HG03565 (cell line): ENCODE data around the gene PNPT1.
"Not testable (repeated sequence)": the region's sequence is repeated elsewhere in the genome, so short reads cannot be mapped to it uniquely, and the experiment has no call there.

Experiments
- ATAC-seq: cut with Tn5 transposase; IDR thresholded peaks from one replicate; pipeline ENCODE4 v1.9.1; 2021; ENCODE audit warnings: mild to moderate bottlenecking, moderate library complexity; ENCODE audit not compliant: unreplicated experiment

PNPT1 gene

GRCh38 chr2:55693181-55694125 lies at the start of gene PNPT1:
PNPT1 (minus strand) TSS chr2:55693844; CDS start chr2:55693823, 21 bp downstream.
- peak; percentile 100 for ATAC-seq

- no peak for ATAC-seq
Measured at GRCh38 chr2:55742996-55743395, 49.4 kb upstream of the PNPT1 start.

- ATAC-seq = not testable (repeated sequence)
Measured at GRCh38 chr2:55736019-55736536, 42.4 kb upstream of the PNPT1 start.

GRCh38 chr2:55734726-55735125 lies 41.1 kb upstream of the PNPT1 start:
- no peak for ATAC-seq

GRCh38 chr2:55733335-55733734 lies 39.7 kb upstream of the PNPT1 start:
- ATAC-seq = no peak

- no peak for ATAC-seq
Measured at GRCh38 chr2:55732854-55733253, 39.2 kb upstream of the PNPT1 start.

- ATAC-seq = no peak
Measured at GRCh38 chr2:55729136-55729685, 35.6 kb upstream of the PNPT1 start.

GRCh38 chr2:55721596-55722215 lies 28.1 kb upstream of the PNPT1 start:
- ATAC-seq = no peak

- ATAC-seq = no peak
Measured at GRCh38 chr2:55720417-55720816, 26.8 kb upstream of the PNPT1 start.

GRCh38 chr2:55719852-55720251 lies 26.2 kb upstream of the PNPT1 start:
- no peak for ATAC-seq

GRCh38 chr2:55718165-55719008 lies 24.7 kb upstream of the PNPT1 start:
- peak; percentile 78 for ATAC-seq

GRCh38 chr2:55715626-55716025 lies 22.0 kb upstream of the PNPT1 start:
- no peak for ATAC-seq

- not testable (repeated sequence) for ATAC-seq
Measured at GRCh38 chr2:55715178-55715577, 21.5 kb upstream of the PNPT1 start.

GRCh38 chr2:55712477-55713060 lies 18.9 kb upstream of the PNPT1 start:
- no peak for ATAC-seq

GRCh38 chr2:55710025-55710424 lies 16.4 kb upstream of the PNPT1 start:
- ATAC-seq = no peak

GRCh38 chr2:55707751-55708150 lies 14.1 kb upstream of the PNPT1 start:
- no peak for ATAC-seq

GRCh38 chr2:55706258-55706657 lies 12.6 kb upstream of the PNPT1 start:
- not testable (repeated sequence) for ATAC-seq

- no peak for ATAC-seq
Measured at GRCh38 chr2:55705027-55705653, 11.5 kb upstream of the PNPT1 start.

GRCh38 chr2:55703350-55703749 lies 9.7 kb upstream of the PNPT1 start:
- ATAC-seq = no peak

GRCh38 chr2:55692740-55693139 lies 904 bp downstream of the PNPT1 start:
- not testable (repeated sequence) for ATAC-seq
